ENCODE data around the gene LSAMP. TPM values are rescaled to one million over a fixed set of nuclear protein-coding genes. Genes with fewer than 3 reads are reported as not detected.

LSAMP gene
- total and polyA plus RNA-seq, 2 donors (not counting 3 experiments of a cell fraction or from before 2014, with no cell fraction given), result not detected

- TF ChIP-seq, protein P1, sequence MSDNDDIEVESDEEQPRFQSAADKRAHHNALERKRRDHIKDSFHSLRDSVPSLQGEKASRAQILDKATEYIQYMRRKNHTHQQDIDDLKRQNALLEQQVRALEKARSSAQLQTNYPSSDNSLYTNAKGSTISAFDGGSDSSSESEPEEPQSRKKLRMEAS (IDR thresholded peaks at IDR 0.05; ENCODE audit: insufficient read depth, insufficient read length), result no peak
- TF ChIP-seq FOS (IDR thresholded peaks at IDR 0.05; ENCODE audit: borderline replicate concordance, insufficient read depth, low read length), result no peak
- no peak for TF ChIP-seq CTCF (IDR thresholded peaks at IDR 0.05; ENCODE audit: extremely low read depth in 1 of 2, insufficient read depth in 1 of 2, low read depth in 1 of 2, low read length in 2 of 2)
- no peak for TF ChIP-seq POLR2A (IDR thresholded peaks at IDR 0.05; ENCODE audit: low read depth, low read length)
- TF ChIP-seq MYC (IDR thresholded peaks at IDR 0.05; ENCODE audit: low read depth, low read length), result no peak
- no peak for TF ChIP-seq GATA2 (IDR thresholded peaks at IDR 0.05; ENCODE audit: insufficient read depth, insufficient read length, low read depth, low read length)
- no peak for TF ChIP-seq POLR2AphosphoS5 (IDR thresholded peaks at IDR 0.05; ENCODE audit: insufficient read depth, low read depth, low read length)
- TF ChIP-seq JUN (IDR thresholded peaks at IDR 0.05; ENCODE audit: borderline replicate concordance, insufficient read depth, insufficient read length, low read depth), result no peak
- TF ChIP-seq EZH2 (IDR thresholded peaks at IDR 0.05; ENCODE audit: borderline replicate concordance, low read depth, low read length, severe bottlenecking), result no peak
- H3K4me2 ChIP-seq (ENCODE audit: insufficient read depth, low read length), result no peak overlapping the region
- no peaks in the 10 kb centered on the region for H3K36me3 ChIP-seq (ENCODE audit: control insufficient read depth in 2 of 2, extremely low read depth in 1 of 2, insufficient read depth in 2 of 2, low read length in 2 of 2)
- no peaks in the 10 kb centered on the region for H4K20me1 ChIP-seq (replicated peaks; ENCODE audit: control insufficient read depth, extremely low read depth, insufficient read depth, low read length)
- no peak overlapping the region for H2AFZ ChIP-seq (ENCODE audit: low read depth, low read length)
- ChIA-PET CTCF (no interaction called here), POLR2A (no interaction called here)
- no peak overlapping the region for H3K4me3 ChIP-seq (replicated peaks in 1 of 3; ENCODE audit: insufficient read depth in 1 of 3, low read depth in 1 of 3, low read length in 3 of 3)
- no peaks in the 10 kb centered on the region for H3K27me3 ChIP-seq (ENCODE audit: control insufficient read depth in 2 of 2, insufficient read depth in 2 of 2, low read length in 2 of 2)
- H3K9me3 ChIP-seq (replicated peaks; ENCODE audit: control insufficient read depth, insufficient read depth, low read length), result no peaks in the 10 kb centered on the region
- no peak overlapping the region for H3K9ac ChIP-seq (replicated peaks; ENCODE audit: extremely low read depth, insufficient read depth, low read length)
- intact Hi-C loops (cut with micrococcal nuclease) (no loop called here), dilution Hi-C loops (cut with MboI; ENCODE audit: extremely low pct_ligation_motif_present, low sequenced_read_pairs) (no loop called here)
- H3K9me1 ChIP-seq (replicated peaks; ENCODE audit: control insufficient read depth, extremely low read depth, insufficient read depth, low read length), result no peaks in the 10 kb centered on the region
- DNase-seq (ENCODE audit: low read depth, low spot score) (no peak), FAIRE-seq (no peak)
- no TSS peak for BruUV-seq (replicated peaks)
- H3K27ac ChIP-seq (ENCODE audit: insufficient read depth, low read depth, low read length), result no peak overlapping the region
- H3K79me2 ChIP-seq (ENCODE audit: control insufficient read depth, insufficient read depth, low read length), result no peaks in the 10 kb centered on the region
- no peaks in the 10 kb centered on the region for H3K4me1 ChIP-seq (ENCODE audit: control insufficient read depth, extremely low read depth, insufficient read depth, low read length)
Observed at GRCh38 chr3:116150655-116151167, 294.6 kb downstream of the LSAMP start.
